Measurements from ENCODE around the gene ELANE. TPM values are rescaled to one million over a fixed set of nuclear protein-coding genes. Genes with fewer than 3 reads are reported as not detected.

The ELANE gene
- total and polyA plus RNA-seq, 4 donors: 0.17 to 37.4 (median 1.8) TPM

- Histone ChIP-seq H3K4me3 (ENCODE audit: low read depth in 1 of 3, low read length in 3 of 3) (no peak overlapping the region), H3K36me3 (ENCODE audit: control insufficient read depth in 4 of 4, insufficient read depth in 3 of 4, low read depth in 1 of 4, low read length in 3 of 4) (peaks cover 40 to 78% (median 64%) of the 10 kb centered on the region in 4 donors), H3K9me3 (ENCODE audit: control insufficient read depth in 4 of 4, low read length in 3 of 4) (no peaks in the 10 kb centered on the region), H3K4me1 (ENCODE audit: control insufficient read depth in 4 of 4, insufficient read depth in 4 of 4, low read length in 3 of 4) (peaks cover 1 to 12% (median 5%) of the 10 kb centered on the region in 4 donors), H3K27ac (ENCODE audit: low read depth in 1 of 2, low read length in 2 of 2) (no peak overlapping the region), H3K27me3 (ENCODE audit: control insufficient read depth in 4 of 4, insufficient read depth in 4 of 4, low read length in 3 of 4) (no peaks in the 10 kb centered on the region), H3K9ac (ENCODE audit: low read depth in 1 of 2, low read length in 2 of 2) (no peak overlapping the region)
- no peak for TF ChIP-seq FOXA2 (IDR thresholded peaks at IDR 0.05)
- TF ChIP-seq RXRA (IDR thresholded peaks at IDR 0.05): no peak
- TF ChIP-seq TAF1 (conservative IDR thresholded peaks at IDR 0.05): no peak
- TF ChIP-seq, protein P1, sequence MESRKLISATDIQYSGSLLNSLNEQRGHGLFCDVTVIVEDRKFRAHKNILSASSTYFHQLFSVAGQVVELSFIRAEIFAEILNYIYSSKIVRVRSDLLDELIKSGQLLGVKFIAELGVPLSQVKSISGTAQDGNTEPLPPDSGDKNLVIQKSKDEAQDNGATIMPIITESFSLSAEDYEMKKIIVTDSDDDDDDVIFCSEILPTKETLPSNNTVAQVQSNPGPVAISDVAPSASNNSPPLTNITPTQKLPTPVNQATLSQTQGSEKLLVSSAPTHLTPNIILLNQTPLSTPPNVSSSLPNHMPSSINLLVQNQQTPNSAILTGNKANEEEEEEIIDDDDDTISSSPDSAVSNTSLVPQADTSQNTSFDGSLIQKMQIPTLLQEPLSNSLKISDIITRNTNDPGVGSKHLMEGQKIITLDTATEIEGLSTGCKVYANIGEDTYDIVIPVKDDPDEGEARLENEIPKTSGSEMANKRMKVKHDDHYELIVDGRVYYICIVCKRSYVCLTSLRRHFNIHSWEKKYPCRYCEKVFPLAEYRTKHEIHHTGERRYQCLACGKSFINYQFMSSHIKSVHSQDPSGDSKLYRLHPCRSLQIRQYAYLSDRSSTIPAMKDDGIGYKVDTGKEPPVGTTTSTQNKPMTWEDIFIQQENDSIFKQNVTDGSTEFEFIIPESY (IDR thresholded peaks at IDR 0.05): no peak
- TF ChIP-seq SP1 (IDR thresholded peaks at IDR 0.05): no peak
- TF ChIP-seq, protein P2, sequence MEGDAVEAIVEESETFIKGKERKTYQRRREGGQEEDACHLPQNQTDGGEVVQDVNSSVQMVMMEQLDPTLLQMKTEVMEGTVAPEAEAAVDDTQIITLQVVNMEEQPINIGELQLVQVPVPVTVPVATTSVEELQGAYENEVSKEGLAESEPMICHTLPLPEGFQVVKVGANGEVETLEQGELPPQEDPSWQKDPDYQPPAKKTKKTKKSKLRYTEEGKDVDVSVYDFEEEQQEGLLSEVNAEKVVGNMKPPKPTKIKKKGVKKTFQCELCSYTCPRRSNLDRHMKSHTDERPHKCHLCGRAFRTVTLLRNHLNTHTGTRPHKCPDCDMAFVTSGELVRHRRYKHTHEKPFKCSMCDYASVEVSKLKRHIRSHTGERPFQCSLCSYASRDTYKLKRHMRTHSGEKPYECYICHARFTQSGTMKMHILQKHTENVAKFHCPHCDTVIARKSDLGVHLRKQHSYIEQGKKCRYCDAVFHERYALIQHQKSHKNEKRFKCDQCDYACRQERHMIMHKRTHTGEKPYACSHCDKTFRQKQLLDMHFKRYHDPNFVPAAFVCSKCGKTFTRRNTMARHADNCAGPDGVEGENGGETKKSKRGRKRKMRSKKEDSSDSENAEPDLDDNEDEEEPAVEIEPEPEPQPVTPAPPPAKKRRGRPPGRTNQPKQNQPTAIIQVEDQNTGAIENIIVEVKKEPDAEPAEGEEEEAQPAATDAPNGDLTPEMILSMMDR (IDR thresholded peaks at IDR 0.05; ENCODE audit: low read depth, low read length, missing input control): no peak
- TF ChIP-seq HNF4G (IDR thresholded peaks at IDR 0.05): no peak
- TF ChIP-seq FOXA1 (IDR thresholded peaks at IDR 0.05): no peak
- TF ChIP-seq REST (IDR thresholded peaks at IDR 0.05): no peak
- no peak for TF ChIP-seq RAD21 (IDR thresholded peaks at IDR 0.05)
- no peak for TF ChIP-seq ATF3 (IDR thresholded peaks at IDR 0.05)
- no peak for TF ChIP-seq MAX (IDR thresholded peaks at IDR 0.05)
- no peak for TF ChIP-seq NR2F2 (IDR thresholded peaks at IDR 0.05)
- no peak for TF ChIP-seq HNF4A (conservative IDR thresholded peaks at IDR 0.05)
- TF ChIP-seq EGR1 (IDR thresholded peaks at IDR 0.05; ENCODE audit: low read depth in 2 of 2): no peak
- no peak for TF ChIP-seq JUND (IDR thresholded peaks at IDR 0.05)
- no peak for TF ChIP-seq YY1 (IDR thresholded peaks at IDR 0.05)
- TF ChIP-seq GABPA (IDR thresholded peaks at IDR 0.05 in 1 of 2, conservative IDR thresholded peaks at IDR 0.05 in 1 of 2): no peak
- WGBS: 91% methylated on average over 34 of the region's 34 CpGs
- no peak for DNase-seq (ENCODE audit: low spot score)
Observed at GRCh38 chr19:806815-807421, 45.2 kb upstream of the ELANE start.
